Thyroid gland (tissue), 4 donors: ENCODE results near the gene DDA1.

Experiments used
- POLR2A ChIP-seq, 2 donors: fragments of 450-650 bp; IDR thresholded peaks; one replicate each; pipeline ENCODE4 v1.6.1; 2017; ENCODE audit warnings: antibody characterized with exemption in 2 of 2, mild to moderate bottlenecking in 2 of 2, moderate library complexity in 1 of 2
- TF ChIP-seq, protein P1 (sequence below), 6 experiments: fragments of 200-600 bp in 3 of 6; fragments of 450-650 bp in 3 of 6; sonication (generic) in 3 of 6; IDR thresholded peaks; one replicate each; pipeline ENCODE4 v1.5.1; 2016 to 2019; ENCODE audit warnings: antibody characterized with exemption in 6 of 6, mild to moderate bottlenecking in 2 of 6, inconsistent platforms in 1 of 6, moderate library complexity in 1 of 6

DNA sequence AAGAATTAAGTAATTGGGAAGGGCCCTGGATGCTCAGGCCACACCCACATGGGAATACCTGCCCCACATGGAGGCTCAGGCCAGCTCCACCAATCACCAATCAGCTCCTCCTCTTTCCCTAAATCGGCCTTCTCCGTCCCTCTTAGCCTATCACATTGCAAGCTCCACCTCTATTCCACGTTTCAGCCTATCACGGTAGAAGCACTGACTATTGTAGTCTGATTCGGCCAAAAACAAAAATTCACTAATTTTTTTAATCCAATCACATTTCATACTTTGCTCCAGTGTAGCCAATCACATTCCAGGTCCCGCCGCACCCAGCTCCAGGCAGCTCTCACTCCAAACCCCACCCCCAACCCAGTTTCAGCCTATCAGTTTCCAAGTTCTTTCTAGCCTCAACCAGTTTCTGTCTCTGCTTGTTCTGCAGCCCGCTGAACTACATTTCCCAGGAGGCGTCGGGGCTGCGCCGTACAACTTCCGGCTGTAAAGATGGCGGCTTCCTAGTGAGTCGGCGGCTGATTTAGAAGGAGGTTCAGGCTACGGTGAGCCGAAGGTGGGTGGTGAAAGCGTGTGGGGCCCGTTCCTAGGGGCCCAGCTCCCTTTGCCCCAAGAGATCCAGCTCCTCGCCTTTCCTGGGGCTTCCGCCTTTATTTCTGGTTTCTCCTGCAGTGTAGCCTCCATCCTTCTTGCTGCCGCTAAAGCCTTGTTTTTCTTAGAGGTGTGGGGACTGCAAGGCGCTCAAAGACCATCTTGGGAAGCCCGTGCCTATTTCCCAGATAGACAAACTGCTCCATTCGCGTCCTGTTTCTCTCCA is 42.2 kb upstream of the DDA1 start, which contains the start of gene BABAM1:
- TF ChIP-seq POLR2A (IDR thresholded peaks at IDR 0.05), result peak in 1 of 2 donors; percentile 41
- TF ChIP-seq, protein P1, sequence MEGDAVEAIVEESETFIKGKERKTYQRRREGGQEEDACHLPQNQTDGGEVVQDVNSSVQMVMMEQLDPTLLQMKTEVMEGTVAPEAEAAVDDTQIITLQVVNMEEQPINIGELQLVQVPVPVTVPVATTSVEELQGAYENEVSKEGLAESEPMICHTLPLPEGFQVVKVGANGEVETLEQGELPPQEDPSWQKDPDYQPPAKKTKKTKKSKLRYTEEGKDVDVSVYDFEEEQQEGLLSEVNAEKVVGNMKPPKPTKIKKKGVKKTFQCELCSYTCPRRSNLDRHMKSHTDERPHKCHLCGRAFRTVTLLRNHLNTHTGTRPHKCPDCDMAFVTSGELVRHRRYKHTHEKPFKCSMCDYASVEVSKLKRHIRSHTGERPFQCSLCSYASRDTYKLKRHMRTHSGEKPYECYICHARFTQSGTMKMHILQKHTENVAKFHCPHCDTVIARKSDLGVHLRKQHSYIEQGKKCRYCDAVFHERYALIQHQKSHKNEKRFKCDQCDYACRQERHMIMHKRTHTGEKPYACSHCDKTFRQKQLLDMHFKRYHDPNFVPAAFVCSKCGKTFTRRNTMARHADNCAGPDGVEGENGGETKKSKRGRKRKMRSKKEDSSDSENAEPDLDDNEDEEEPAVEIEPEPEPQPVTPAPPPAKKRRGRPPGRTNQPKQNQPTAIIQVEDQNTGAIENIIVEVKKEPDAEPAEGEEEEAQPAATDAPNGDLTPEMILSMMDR (IDR thresholded peaks at IDR 0.05), result no peak
